NCI-H2029 (cell line): ENCODE measurements around the gene MAGI2.

Experiments
- DNase-seq: peaks from one replicate; lab custom pipeline; 2025; lab: John Stamatoyannopoulos, UW

MAGI2 gene

GRCh38 chr7:78081888-78082287 is 1371.6 kb downstream of the MAGI2 start:
- DNase-seq, result no peak

- no peak for DNase-seq
These were observed 1372.1 kb downstream of the MAGI2 start for GRCh38 chr7:78081344-78081743.

GRCh38 chr7:78080811-78081210 is 1372.7 kb downstream of the MAGI2 start:
- DNase-seq, result no peak

- DNase-seq, result no peak
These were observed 1373.2 kb downstream of the MAGI2 start for GRCh38 chr7:78080241-78080640.

GRCh38 chr7:78074713-78075112 is 1378.8 kb downstream of the MAGI2 start:
- DNase-seq, result no peak

GRCh38 chr7:78073609-78074382 is 1379.7 kb downstream of the MAGI2 start:
- no peak for DNase-seq

GRCh38 chr7:78072201-78072590 is 1381.3 kb downstream of the MAGI2 start:
- no peak for DNase-seq

- DNase-seq, result no peak
These were observed 1381.8 kb downstream of the MAGI2 start for GRCh38 chr7:78071491-78072200.

GRCh38 chr7:78066599-78066998 is 1386.9 kb downstream of the MAGI2 start:
- DNase-seq, result no peak

GRCh38 chr7:78063758-78064157 is 1389.7 kb downstream of the MAGI2 start:
- DNase-seq, result no peak

DNA sequence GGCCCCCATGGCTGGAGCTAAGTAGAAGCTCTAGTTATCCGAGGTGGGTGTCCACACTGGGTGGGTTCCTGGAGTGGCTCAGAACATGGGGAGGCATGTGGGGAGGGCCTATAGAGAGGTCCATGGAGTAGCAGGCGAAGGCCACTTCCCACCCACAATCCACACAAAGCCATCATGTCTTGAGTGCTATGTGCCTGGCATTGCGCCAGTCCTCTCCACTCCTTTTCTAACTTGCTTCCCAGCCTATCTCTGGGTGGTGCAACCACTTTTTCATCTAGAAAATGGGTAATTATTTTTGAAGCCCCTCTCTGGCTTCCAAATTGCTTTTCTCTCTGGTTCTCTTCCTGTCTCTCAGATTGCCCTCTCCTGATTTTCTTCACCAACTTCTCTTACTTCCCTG is 1391.3 kb downstream of the MAGI2 start:
- DNase-seq, result peak; percentile 9

DNA sequence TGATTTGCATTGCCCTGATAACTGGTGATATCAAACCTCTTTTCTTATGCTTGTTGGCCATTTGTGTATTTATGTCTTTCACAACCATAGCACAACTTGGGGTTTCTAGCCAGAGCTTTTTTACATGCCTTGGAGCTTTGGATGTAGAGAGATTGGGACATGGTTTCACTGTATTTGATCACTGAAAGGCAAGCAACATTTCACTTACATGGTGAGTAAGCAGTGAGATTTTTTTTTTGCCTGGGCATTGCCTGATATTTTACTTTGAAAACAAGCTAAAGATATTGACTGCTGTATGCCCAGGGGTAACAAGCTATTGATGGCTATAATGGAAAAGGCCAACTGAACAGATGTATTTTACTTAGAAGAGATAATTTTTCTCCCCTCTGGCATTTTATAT is 1395.9 kb downstream of the MAGI2 start:
- no peak for DNase-seq

DNA sequence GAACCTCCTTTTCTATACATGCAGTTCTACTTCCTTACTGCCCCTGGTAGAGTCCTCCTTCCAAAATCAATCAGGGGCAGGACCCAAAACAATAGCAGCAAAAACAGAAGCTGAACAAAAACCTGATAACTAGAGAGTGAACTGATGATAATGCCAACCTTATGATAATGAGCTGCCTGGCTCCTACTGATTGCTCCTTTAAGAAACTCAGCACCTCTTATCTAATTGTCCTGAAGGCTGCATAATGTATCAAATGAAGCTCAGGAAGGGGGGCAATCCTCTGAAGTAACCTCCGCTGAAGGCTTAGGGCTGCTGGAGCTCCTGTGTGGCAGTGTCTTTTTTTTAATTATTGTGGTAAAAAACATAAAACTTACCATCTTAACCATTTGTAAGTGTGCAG is 1397.9 kb downstream of the MAGI2 start:
- DNase-seq, result no peak

GRCh38 chr7:78055001-78055573 is 1398.4 kb downstream of the MAGI2 start:
- DNase-seq, result no peak

DNA sequence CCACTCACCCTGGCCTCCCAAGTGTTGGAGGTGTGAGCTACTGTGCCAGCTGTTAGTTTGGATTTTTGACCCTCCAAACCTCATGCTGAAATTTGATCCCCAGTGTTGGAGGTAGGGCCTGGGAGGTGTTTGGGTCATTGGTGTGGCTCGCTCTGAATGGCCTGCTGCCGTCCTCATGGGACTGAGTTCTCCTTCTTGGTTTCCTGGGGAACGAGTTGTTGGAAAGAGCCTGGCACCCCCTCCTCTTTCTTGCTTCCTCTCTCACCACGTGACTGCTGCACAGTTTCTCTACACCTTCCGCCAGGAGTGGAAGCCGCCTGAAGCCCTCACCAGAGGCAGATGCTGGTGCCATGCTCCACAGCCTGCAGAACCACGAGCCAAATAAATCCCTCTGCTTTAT is 1401.4 kb downstream of the MAGI2 start:
- no peak for DNase-seq

DNA sequence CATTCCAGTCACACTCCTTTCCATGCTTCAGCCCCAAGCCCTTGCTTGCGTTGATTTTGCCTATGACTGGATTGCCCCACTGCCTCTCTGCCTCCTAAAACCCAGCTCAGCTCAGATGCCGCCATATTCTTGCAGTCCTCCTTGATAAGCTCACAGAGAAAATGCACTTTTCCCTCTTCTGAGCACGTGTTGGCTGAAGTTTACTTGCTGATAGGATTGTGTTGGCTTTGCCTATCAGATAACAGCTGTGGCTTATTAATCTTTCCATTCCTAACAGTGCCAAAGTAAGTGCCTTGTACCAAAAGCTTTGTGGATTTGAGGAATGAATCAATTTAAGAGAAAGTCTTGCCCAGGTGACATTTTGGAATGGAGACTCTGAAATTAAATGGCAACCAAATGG is 1405.7 kb downstream of the MAGI2 start:
- no peak for DNase-seq

- no peak for DNase-seq
These were observed 1410.3 kb downstream of the MAGI2 start for GRCh38 chr7:78043159-78043558.

DNA sequence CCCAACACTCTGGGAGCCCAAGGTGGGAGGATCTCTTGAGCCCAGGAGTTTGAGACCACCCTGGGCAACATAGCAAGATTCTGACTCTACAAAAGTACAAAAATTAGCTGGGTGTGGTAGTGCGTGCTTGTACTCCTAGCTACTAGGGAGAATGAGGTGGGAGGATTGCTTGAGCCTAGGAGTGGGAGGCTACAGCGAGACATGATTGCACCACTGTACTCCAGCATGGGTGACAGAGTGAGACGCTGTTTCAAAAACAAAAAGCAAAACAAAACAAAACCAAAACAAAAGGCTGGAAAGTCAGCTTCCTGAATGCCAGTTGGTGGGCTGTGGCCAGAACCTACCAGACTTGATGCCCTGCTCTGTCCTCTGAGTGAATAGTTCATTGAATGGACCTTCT is 1412.0 kb downstream of the MAGI2 start:
- no peak for DNase-seq

- DNase-seq, result no peak
These were observed 1413.4 kb downstream of the MAGI2 start for GRCh38 chr7:78039790-78040776.

GRCh38 chr7:78038465-78039080 is 1414.9 kb downstream of the MAGI2 start:
- no peak for DNase-seq

DNA sequence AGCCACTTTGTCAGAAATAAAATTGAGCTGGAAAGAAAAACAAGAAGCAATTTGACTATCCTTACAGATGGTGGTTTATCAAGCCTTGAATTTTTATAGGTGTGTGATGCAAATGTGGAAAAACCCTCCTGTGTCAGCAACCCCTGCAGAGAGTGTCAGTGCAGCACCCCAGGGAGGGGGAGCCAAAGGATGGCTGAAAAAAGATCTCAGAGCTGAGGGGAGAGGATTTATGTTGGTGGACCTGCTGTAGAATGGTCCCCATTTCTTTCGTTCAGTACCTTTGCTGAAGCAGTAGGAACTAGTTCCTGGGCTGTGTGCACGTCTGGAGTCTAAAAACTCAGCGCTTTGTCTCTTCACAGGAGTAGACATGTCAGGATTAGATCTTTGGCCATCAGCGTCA is 1415.9 kb downstream of the MAGI2 start:
- no peak for DNase-seq

DNA sequence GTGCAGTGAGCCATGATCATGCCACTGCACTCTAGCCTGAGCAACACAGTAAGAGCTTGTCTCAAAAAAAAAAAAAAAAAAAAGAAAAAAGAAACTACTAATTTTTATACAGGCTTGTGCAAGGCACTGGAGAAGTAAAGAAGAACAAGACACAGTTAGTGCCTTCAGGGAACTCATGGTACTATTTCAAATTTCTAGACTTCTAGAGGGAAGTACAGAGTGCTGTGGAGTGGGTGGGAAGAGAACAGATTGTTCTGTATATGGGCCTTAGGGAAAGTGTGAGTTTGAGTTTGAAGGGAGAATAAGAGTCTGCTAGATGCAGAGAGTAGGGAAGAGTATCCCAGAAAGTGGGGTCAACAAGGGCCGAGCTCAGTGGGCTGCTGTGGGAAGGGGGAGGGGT is 1420.1 kb downstream of the MAGI2 start:
- no peak for DNase-seq
